Inflammatory macrophage treated with lipopolysaccharide for 4 hours (primary cell): ENCODE results near the gene ACTA2.

Source experiments
- DNase-seq: peaks from one replicate; pipeline ENCODE4 v3.0.0-alpha.2; 2020

The ACTA2 gene

GRCh38 chr10:88980800-88981199, 28.2 kb upstream of the ACTA2 start:
- no peak for DNase-seq

GRCh38 chr10:88980247-88980646, 27.7 kb upstream of the ACTA2 start:
- DNase-seq, result no peak

- DNase-seq, result no peak
Measured at GRCh38 chr10:88979603-88980002, 27.0 kb upstream of the ACTA2 start.

GRCh38 chr10:88979153-88979562, 26.6 kb upstream of the ACTA2 start:
- DNase-seq, result no peak

- no peak for DNase-seq
Measured at GRCh38 chr10:88978463-88978862, 25.9 kb upstream of the ACTA2 start.

- no peak for DNase-seq
Measured at GRCh38 chr10:88975377-88975720, 22.8 kb upstream of the ACTA2 start.

GRCh38 chr10:88974446-88975376, 22.1 kb upstream of the ACTA2 start:
- no peak for DNase-seq

GRCh38 chr10:88974012-88974411, 21.4 kb upstream of the ACTA2 start:
- no peak for DNase-seq

GRCh38 chr10:88971221-88972061, 18.9 kb upstream of the ACTA2 start:
- DNase-seq, result no peak

GRCh38 chr10:88968391-88968790, 15.8 kb upstream of the ACTA2 start:
- DNase-seq, result no peak

- no peak for DNase-seq
Measured at GRCh38 chr10:88966797-88967196, 14.2 kb upstream of the ACTA2 start.

GRCh38 chr10:88964869-88965415, 12.4 kb upstream of the ACTA2 start:
- DNase-seq, result no peak

- no peak for DNase-seq
Measured at GRCh38 chr10:88964360-88964759, 11.8 kb upstream of the ACTA2 start.

- no peak for DNase-seq
Measured at GRCh38 chr10:88963318-88963717, 10.7 kb upstream of the ACTA2 start.

GRCh38 chr10:88962336-88962735, 9.8 kb upstream of the ACTA2 start:
- peak; percentile 20 for DNase-seq

GRCh38 chr10:88961266-88961665, 8.7 kb upstream of the ACTA2 start:
- DNase-seq, result peak; percentile 33

GRCh38 chr10:88960802-88961201, 8.2 kb upstream of the ACTA2 start:
- DNase-seq, result no peak

- DNase-seq, result no peak
Measured at GRCh38 chr10:88958721-88959120, 6.1 kb upstream of the ACTA2 start.

- DNase-seq, result no peak
Measured at GRCh38 chr10:88957381-88957780, 4.8 kb upstream of the ACTA2 start.

GRCh38 chr10:88954458-88955083, 2.0 kb upstream of the ACTA2 start:
- no peak for DNase-seq

- DNase-seq, result no peak
Measured at GRCh38 chr10:88953662-88954061, 1.1 kb upstream of the ACTA2 start.

GRCh38 chr10:88949912-88950837, 2.4 kb downstream of the ACTA2 start:
- peak; percentile 45 for DNase-seq
